GM06990 (cell line): ENCODE results near the gene NUP42.

ENCODE experiments used
- DNase-seq: peaks from one replicate; pipeline ENCODE4 v3.0.0-alpha.2; 2011; ENCODE audit not compliant: insufficient read length; ENCODE audit errors: extremely low read depth
- H3K27me3 ChIP-seq: replicated peaks from 2 replicates; pipeline ENCODE4 v1.6.0; 2011; ENCODE audit warnings: low read length; ENCODE audit not compliant: control insufficient read depth, insufficient read depth
- H3K36me3 ChIP-seq: 2 replicates; pipeline ENCODE4 v1.5.1; 2011; ENCODE audit warnings: low read length; ENCODE audit not compliant: control insufficient read depth, insufficient read depth
- H3K4me3 ChIP-seq: replicated peaks from 2 replicates; pipeline ENCODE4 v1.5.1; 2011; ENCODE audit warnings: low read depth, mild to moderate bottlenecking, control low read depth, low read length
- CTCF ChIP-seq: IDR thresholded peaks from 2 replicates; pipeline ENCODE4 v1.5.1; 2011; ENCODE audit warnings: low read length, control low read depth, mild to moderate bottlenecking, inconsistent platforms; ENCODE audit not compliant: insufficient read depth, poor library complexity, severe bottlenecking

The NUP42 gene

DNA sequence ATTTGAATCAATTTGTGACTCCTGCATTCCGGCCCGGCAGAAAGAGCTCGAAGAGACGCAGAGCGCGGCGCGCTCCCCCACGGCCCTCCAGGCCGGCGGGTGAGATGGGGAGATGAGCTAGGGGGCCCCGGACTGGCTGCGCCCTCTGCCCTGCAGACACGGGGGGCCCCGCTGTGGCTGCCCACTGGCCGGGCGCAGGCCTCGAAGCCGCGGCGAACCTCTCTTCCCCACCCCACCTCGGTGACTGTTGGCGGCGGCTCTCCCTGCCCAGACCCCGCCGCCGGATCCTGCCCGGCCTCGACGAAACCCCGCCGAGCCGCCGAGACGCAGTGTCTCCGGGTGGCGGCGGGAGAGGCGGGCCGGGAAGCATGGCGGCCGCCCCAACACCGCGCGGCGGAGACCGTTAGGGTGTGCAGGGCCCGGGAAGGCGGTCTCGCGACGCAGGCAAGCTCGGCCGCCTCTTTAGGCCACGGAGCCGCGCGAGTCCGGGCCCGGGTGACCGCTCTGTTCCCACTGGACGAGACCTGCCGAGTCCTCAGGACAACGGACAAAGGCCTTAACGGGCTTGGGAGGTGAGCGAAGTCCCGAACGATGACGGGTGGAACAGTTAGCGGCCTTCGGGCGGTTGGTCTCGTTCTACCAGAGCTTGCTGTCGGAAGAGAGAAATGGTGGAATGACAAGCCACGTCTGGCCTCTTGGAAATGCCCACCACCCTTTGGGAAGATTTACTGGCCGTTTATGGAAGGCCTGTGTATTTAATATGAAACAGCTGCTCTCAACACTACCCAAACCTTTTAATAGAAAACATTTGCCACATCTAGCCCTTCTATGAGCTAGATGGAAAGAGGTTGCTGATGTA lies 24.3 kb downstream of the NUP42 start:
- DNase-seq, result no peak
- peaks cover 4% of the 10 kb centered on the region for H3K36me3 ChIP-seq
- no peak for TF ChIP-seq CTCF
- no peaks in the 10 kb centered on the region for H3K27me3 ChIP-seq
- no peak overlapping the region for H3K4me3 ChIP-seq

- peaks cover 3% of the 10 kb centered on the region; the same call in 1 of the 2 replicates for H3K36me3 ChIP-seq
- no peak overlapping the region for H3K4me3 ChIP-seq
- no peak for DNase-seq
- H3K27me3 ChIP-seq, result no peaks in the 10 kb centered on the region
- no peak for TF ChIP-seq CTCF
Measured at GRCh38 chr7:23207021-23207420, 25.2 kb downstream of the NUP42 start.

- peaks cover 3% of the 10 kb centered on the region; the same call in 1 of the 2 replicates for H3K36me3 ChIP-seq
- no peak overlapping the region for H3K4me3 ChIP-seq
- no peaks in the 10 kb centered on the region for H3K27me3 ChIP-seq
- no peak for TF ChIP-seq CTCF
- DNase-seq, result no peak
Measured at GRCh38 chr7:23207884-23208283, 26.0 kb downstream of the NUP42 start.

GRCh38 chr7:23208316-23208715 lies 26.5 kb downstream of the NUP42 start:
- Histone ChIP-seq H3K36me3 (no peaks in the 10 kb centered on the region; the same call in 1 of the 2 replicates), H3K27me3 (no peaks in the 10 kb centered on the region)
- no peak for TF ChIP-seq CTCF

DNA sequence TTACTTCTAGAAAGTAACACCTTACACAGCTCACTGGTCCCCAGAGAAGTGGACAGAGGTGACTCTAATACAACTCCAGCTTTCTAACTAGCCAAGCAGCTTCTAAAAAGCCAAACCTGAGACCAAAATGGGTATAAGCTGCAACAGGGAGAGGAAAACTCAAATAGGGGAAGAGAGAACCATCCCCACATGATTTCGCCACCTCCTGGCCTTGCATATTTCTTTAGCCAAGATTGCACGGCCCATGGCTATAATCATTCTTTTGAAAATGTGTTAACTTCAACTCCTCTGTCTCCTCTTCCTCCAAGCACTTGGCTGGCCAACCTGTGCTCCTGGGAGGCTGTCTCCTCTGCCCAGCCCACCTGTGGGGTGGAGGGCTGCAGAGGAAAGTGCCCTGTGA lies 28.7 kb downstream of the NUP42 start:
- H3K4me3 ChIP-seq, result no peak overlapping the region
- TF ChIP-seq CTCF, result no peak
- H3K36me3 ChIP-seq, result no peaks in the 10 kb centered on the region
- no peaks in the 10 kb centered on the region for H3K27me3 ChIP-seq
- DNase-seq, result no peak

More at GRCh38 chr7:23208316-23208715, 26.5 kb downstream of the NUP42 start:
- H3K4me3 ChIP-seq, result no peak overlapping the region
- DNase-seq, result no peak
